Neuronal stem cell (in vitro differentiated cells): ENCODE results near the gene COCH.
"Not testable (repeated sequence)": the region's sequence is repeated elsewhere in the genome, so short reads cannot be mapped to it uniquely, and the experiment has no call there.

Experiments used
- DNase-seq: peaks from one replicate; pipeline ENCODE4 v3.0.0-alpha.2; 2013; ENCODE audit warnings: low spot score
- H2AFZ ChIP-seq: one replicate; pipeline ENCODE4 v1.6.1; 2013; ENCODE audit warnings: mild to moderate bottlenecking, low read length, inconsistent platforms
- H2AK5ac ChIP-seq: 2 replicates; pipeline ENCODE4 v1.6.1; 2013; ENCODE audit warnings: low read depth, mild to moderate bottlenecking, inconsistent platforms, low read length, moderate library complexity, mixed read lengths
- H2BK120ac ChIP-seq: 2 replicates; pipeline ENCODE4 v1.6.1; 2013; ENCODE audit warnings: low read depth, mild to moderate bottlenecking, inconsistent platforms, low read length, moderate library complexity, mixed read lengths
- H2BK12ac ChIP-seq: one replicate; pipeline ENCODE4 v1.6.1; 2013; ENCODE audit warnings: low read length, inconsistent platforms
- H2BK15ac ChIP-seq: 2 replicates; pipeline ENCODE4 v1.6.1; 2013; ENCODE audit warnings: mild to moderate bottlenecking, low read length, inconsistent platforms, mixed read lengths
- H2BK5ac ChIP-seq: one replicate; pipeline ENCODE4 v1.6.1; 2013; ENCODE audit warnings: inconsistent platforms, mild to moderate bottlenecking, low read length, moderate library complexity
- H3K14ac ChIP-seq: one replicate; pipeline ENCODE4 v1.6.1; 2013; ENCODE audit warnings: low read length, inconsistent platforms
- H3K18ac ChIP-seq: 2 replicates; pipeline ENCODE4 v1.6.1; 2013; ENCODE audit warnings: low read length, inconsistent platforms
- H3K23ac ChIP-seq: 2 replicates; pipeline ENCODE4 v1.6.1; 2013; ENCODE audit warnings: low read depth, mild to moderate bottlenecking, mixed read lengths, low read length, inconsistent platforms; ENCODE audit not compliant: poor library complexity
- H3K27ac ChIP-seq: replicated peaks from 3 replicates; pipeline ENCODE4 v1.5.1; 2013; ENCODE audit warnings: low read length, inconsistent platforms
- H3K27me3 ChIP-seq, 3 experiments: 2 replicates each; pipeline ENCODE4 v1.6.1; 2013; ENCODE audit warnings: low read length in 3 of 3, mild to moderate bottlenecking in 2 of 3, inconsistent platforms in 1 of 3, low read depth in 1 of 3, mixed read lengths in 1 of 3, moderate library complexity in 1 of 3; ENCODE audit not compliant: control insufficient read depth in 3 of 3, insufficient read depth in 3 of 3
- H3K36me3 ChIP-seq, 2 donors: replicated peaks in 1 of 2; 2 replicates each; pipeline ENCODE4 v1.6.1; 2013; ENCODE audit warnings: low read length in 2 of 2; ENCODE audit not compliant: control insufficient read depth in 2 of 2, insufficient read depth in 2 of 2
- H3K4ac ChIP-seq: 2 replicates; pipeline ENCODE4 v1.6.1; 2013; ENCODE audit warnings: inconsistent platforms, mild to moderate bottlenecking, low read length, moderate library complexity
- H3K4me1 ChIP-seq, 2 donors: 1 replicate in 1 of 2; 2 replicates in 1 of 2; pipeline ENCODE4 v1.6.1; 2013; ENCODE audit warnings: low read length in 2 of 2, low read depth in 1 of 2; ENCODE audit not compliant: control insufficient read depth in 2 of 2, insufficient read depth in 1 of 2
- H3K4me2 ChIP-seq: one replicate; pipeline ENCODE4 v1.6.1; 2013; ENCODE audit warnings: mild to moderate bottlenecking, low read length, inconsistent platforms; ENCODE audit not compliant: insufficient read depth, poor library complexity, severe bottlenecking
- H3K4me3 ChIP-seq, 2 donors: 2 replicates each; pipeline ENCODE4 v1.5.1; 2013; ENCODE audit warnings: low read length in 2 of 2, mild to moderate bottlenecking in 2 of 2, inconsistent platforms in 1 of 2, moderate library complexity in 1 of 2
- H3K79me1 ChIP-seq: one replicate; pipeline ENCODE4 v1.6.1; 2013; ENCODE audit warnings: low read depth, mild to moderate bottlenecking, inconsistent platforms, low read length, moderate library complexity
- H3K9ac ChIP-seq: one replicate; pipeline ENCODE4 v1.6.1; 2013; ENCODE audit warnings: mild to moderate bottlenecking, low read depth, low read length, inconsistent platforms; ENCODE audit not compliant: poor library complexity
- H3K9me3 ChIP-seq, 2 donors: replicated peaks in 1 of 2; 2 replicates each; pipeline versions ENCODE3 to v1.6.1; 2013; ENCODE audit warnings: low read length in 2 of 2, mild to moderate bottlenecking in 2 of 2, inconsistent platforms in 1 of 2, low read depth in 1 of 2, mixed read lengths in 1 of 2, moderate library complexity in 1 of 2; ENCODE audit not compliant: control insufficient read depth in 2 of 2, insufficient read depth in 1 of 2
- H4K8ac ChIP-seq: one replicate; pipeline ENCODE4 v1.6.1; 2013; ENCODE audit warnings: low read depth, mild to moderate bottlenecking, inconsistent platforms, low read length, moderate library complexity
- H4K91ac ChIP-seq: one replicate; pipeline ENCODE4 v1.6.1; 2013; ENCODE audit warnings: low read length, low read depth, mild to moderate bottlenecking, inconsistent platforms; ENCODE audit not compliant: poor library complexity
- WGBS, 2 donors: extraction: QIAGEN DNeasy Blood & Tissue Kit; methylation state at CpG; one replicate each; pipeline ENCODE4 v1.1.7; 2013; ENCODE audit warnings: missing lambda C conversion rate in 2 of 2, mixed read lengths in 1 of 2; ENCODE audit not compliant: insufficient read length in 2 of 2, insufficient replicate concordance in 1 of 2; ENCODE audit errors: extremely low coverage in 2 of 2; 5-methylcytosine and 5-hydroxymethylcytosine counted together

Gene COCH

DNA sequence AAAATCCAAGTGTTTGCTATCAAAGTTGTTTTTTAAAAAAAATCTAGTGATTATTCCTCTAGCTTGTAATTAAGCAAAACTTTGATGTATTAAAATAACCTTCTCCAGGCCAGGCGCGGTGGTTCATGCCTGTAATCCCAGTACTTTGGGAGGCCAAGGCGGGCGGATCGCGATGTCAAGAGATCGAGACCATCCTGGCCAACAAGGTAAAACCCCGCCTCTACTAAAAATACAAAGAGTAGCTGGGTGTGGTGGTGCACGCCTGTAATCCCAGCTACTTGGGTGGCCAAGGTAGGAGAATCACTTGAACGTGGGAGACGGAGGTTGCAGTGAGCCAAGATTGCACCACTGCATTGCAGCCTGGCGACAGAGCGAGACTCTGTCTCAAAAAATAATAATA is 59.6 kb downstream of the COCH start:
- H3K27ac ChIP-seq, DNase-seq, H3K9me3 ChIP-seq, H3K4me3 ChIP-seq, H4K8ac ChIP-seq, H2AFZ ChIP-seq, H2AK5ac ChIP-seq, H3K79me1 ChIP-seq, H3K23ac ChIP-seq, H3K18ac ChIP-seq, H2BK5ac ChIP-seq, H3K4ac ChIP-seq, H2BK12ac ChIP-seq, H3K14ac ChIP-seq, H3K4me1 ChIP-seq, H3K9ac ChIP-seq, H3K27me3 ChIP-seq, H3K4me2 ChIP-seq, H2BK15ac ChIP-seq, H2BK120ac ChIP-seq, H4K91ac ChIP-seq: not testable (repeated sequence)
- no CpG with 5 or more reads among the region's 13 CpGs for WGBS, 2 donors
- peaks cover 1 to 79% of the 10 kb centered on the region in 2 donors for H3K36me3 ChIP-seq

DNA sequence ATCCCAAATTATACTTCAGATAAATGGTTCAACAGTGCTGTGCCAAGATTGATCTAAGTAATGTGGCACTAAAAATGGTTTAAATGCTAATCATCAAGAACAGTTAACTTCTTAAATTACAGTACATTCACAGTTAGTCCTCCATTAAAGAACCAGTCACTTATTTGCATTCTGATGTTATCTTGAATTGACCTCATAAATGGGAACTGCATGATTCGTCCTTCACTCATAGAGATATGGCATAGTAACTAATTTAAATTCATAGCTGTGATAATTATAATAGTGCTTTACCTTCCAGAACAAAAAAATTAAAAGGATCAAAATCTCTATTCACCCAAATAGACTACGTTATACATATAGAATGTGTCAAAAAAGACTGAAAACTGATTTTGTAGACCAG is 61.1 kb downstream of the COCH start:
- no peak overlapping the region for H3K14ac ChIP-seq
- DNase-seq = no peak
- peaks cover 1 to 94% of the 10 kb centered on the region in 2 donors for H3K36me3 ChIP-seq

DNA sequence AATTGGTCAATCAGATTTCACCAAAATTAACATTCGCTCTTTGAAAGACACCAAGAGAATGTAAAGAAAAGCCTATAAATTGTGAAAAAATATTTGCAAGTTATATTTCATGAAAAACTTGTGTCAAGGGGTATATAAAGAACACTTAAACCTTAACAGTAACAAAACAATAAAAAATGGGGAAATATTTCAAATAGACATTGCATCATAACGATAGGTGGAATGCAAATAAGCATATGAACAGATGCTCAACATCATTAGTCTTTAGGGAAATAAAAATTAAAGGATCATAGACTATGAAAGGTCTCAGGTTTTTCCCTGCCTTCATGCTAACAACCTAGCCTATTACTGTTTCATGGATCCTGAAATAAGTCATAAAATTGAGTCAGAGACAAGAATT is 64.3 kb downstream of the COCH start:
- H3K27ac ChIP-seq = no peak overlapping the region
- no peak for DNase-seq
- WGBS, 2 donors = no CpG with 5 or more reads among the region's 2 CpGs
- no peak overlapping the region for H3K4me3 ChIP-seq
- no peak overlapping the region for H2BK15ac ChIP-seq
- no peak overlapping the region for H2AFZ ChIP-seq
- H3K23ac ChIP-seq = no peak overlapping the region
- H2BK120ac ChIP-seq = no peak overlapping the region
- H3K4ac ChIP-seq = no peak overlapping the region
- H3K4me1 ChIP-seq = peaks cover 0 to 4% of the 10 kb centered on the region in 2 donors
- no peak overlapping the region for H4K8ac ChIP-seq
- H3K18ac ChIP-seq = no peak overlapping the region
- H4K91ac ChIP-seq = no peak overlapping the region
- H3K9me3 ChIP-seq = no peaks in the 10 kb centered on the region
- H2AK5ac ChIP-seq = no peak overlapping the region
- no peak overlapping the region for H2BK5ac ChIP-seq
- no peak overlapping the region for H3K4me2 ChIP-seq
- no peaks in the 10 kb centered on the region for H3K79me1 ChIP-seq
- no peak overlapping the region for H3K14ac ChIP-seq
- no peaks in the 10 kb centered on the region for H3K27me3 ChIP-seq
- H3K9ac ChIP-seq = no peak overlapping the region
- H3K36me3 ChIP-seq = peaks cover 1 to 98% of the 10 kb centered on the region in 2 donors
- H2BK12ac ChIP-seq = no peak overlapping the region

More for the DNA sequence above, 61.1 kb downstream of the COCH start:
- H3K79me1 ChIP-seq = no peaks in the 10 kb centered on the region
- H3K9ac ChIP-seq = no peak overlapping the region
- H3K18ac ChIP-seq = no peak overlapping the region
- no peak overlapping the region for H2AFZ ChIP-seq
- H4K8ac ChIP-seq = no peak overlapping the region
- H3K4me2 ChIP-seq = no peak overlapping the region
- no peak overlapping the region for H3K23ac ChIP-seq
- no peak overlapping the region for H3K27ac ChIP-seq
- H2BK12ac ChIP-seq = no peak overlapping the region
- H2AK5ac ChIP-seq = no peak overlapping the region
- H2BK5ac ChIP-seq = no peak overlapping the region
- H4K91ac ChIP-seq = no peak overlapping the region
- WGBS, 2 donors = no CpG with 5 or more reads among the region's 2 CpGs
- no peaks in the 10 kb centered on the region for H3K4me1 ChIP-seq
- no peaks in the 10 kb centered on the region for H3K9me3 ChIP-seq
- no peak overlapping the region for H2BK120ac ChIP-seq
- no peak overlapping the region for H2BK15ac ChIP-seq
- H3K27me3 ChIP-seq = no peaks in the 10 kb centered on the region
- no peak overlapping the region for H3K4me3 ChIP-seq
- H3K4ac ChIP-seq = no peak overlapping the region
